ENCODE results near the gene CACNA1C.

The CACNA1C gene

DNA sequence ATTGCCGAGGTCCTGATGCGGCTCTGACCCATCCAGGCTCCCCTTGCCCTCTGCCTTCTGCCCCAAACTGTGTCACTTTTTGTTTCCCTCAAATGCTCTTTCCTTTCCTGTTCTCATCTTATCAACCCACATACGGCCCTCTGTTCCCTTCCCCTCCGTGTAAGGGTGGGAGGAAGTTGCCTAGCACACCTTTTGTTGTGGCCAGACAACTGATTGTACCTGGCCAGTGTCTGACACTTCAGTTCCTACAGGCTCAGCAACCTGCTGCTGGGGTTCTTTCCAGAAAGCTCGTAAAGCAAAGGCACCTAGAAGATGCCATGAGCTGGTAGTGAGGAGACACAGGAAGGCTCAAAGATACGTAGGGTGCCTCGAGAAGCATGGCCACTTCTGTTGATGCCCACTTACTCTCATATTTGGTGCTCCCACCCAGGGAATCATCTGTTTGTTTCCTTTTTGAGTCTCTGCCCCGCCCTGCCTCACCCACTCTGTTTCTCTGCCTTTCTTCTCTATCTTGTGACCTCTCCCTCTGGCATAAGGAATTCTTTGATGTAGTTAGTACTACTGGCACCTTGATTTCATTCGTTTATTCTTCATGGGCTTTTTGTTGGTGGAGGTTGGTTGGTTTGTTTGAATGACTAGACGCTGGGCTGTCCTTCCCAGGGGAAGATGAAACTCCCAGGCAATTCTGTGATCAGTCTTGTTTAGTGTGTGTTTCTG is 589.5 kb downstream of the CACNA1C start:
- DNase-seq = no peak
- no peak for TF ChIP-seq CTCF (IDR thresholded peaks at IDR 0.05; ENCODE audit: low read depth, low read length, missing control alignments)

DNA sequence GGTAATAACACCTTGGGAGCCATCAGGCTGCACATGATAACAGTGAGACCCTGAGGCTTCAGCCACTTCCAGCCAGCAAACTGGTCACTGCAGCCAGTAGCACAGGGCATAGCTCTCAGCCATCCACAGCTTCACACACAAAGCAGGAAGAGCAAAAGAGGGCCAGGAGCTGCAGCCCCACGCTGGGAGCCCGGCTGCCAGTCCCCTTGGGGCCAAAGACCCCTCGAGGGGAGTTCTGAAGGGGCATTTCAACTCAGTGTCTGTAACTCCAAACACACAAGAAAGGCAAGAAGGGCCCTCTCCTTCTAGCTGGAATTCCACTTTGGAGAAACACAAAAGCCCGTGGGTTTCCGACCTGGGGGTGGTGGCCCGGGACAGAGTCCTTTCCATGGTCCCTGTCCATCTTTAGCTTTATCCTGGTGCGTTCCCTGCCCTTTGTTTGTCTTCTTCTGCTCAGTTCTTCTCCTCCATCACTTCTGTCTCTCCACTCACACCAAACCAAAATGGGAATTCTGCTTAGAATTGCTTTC is 590.2 kb downstream of the CACNA1C start:
- in situ Hi-C loops (cut with HindIII; ENCODE audit: low pct_ligation_motif_present, low sequenced_read_pairs) = no loop called here
- TF ChIP-seq CTCF (IDR thresholded peaks at IDR 0.05; ENCODE audit: low read depth, low read length, missing control alignments) = no peak
- no peaks in the 10 kb centered on the region for H3K27me3 ChIP-seq (replicated peaks)

More for the DNA sequence above, 589.5 kb downstream of the CACNA1C start:
- Histone ChIP-seq H3K27ac (no peak overlapping the region), H3K36me3 (replicated peaks) (no peaks in the 10 kb centered on the region), H3K4me3 (ENCODE audit: low read depth, low read length) (no peak overlapping the region), H3K27me3 (replicated peaks) (no peaks in the 10 kb centered on the region)
- in situ Hi-C loops (cut with HindIII; ENCODE audit: low pct_ligation_motif_present, low sequenced_read_pairs) = no loop called here

GRCh38 chr12:2643576-2644135 is 590.9 kb downstream of the CACNA1C start:
- no peak overlapping the region for H3K27ac ChIP-seq
- H3K36me3 ChIP-seq (replicated peaks) = no peaks in the 10 kb centered on the region
- in situ Hi-C loops (cut with HindIII; ENCODE audit: low pct_ligation_motif_present, low sequenced_read_pairs) = no loop called here
- no peaks in the 10 kb centered on the region for H3K27me3 ChIP-seq (replicated peaks)
- DNase-seq = no peak
- no peak for TF ChIP-seq CTCF (IDR thresholded peaks at IDR 0.05; ENCODE audit: low read depth, low read length, missing control alignments)
- H3K4me3 ChIP-seq (ENCODE audit: low read depth, low read length) = no peak overlapping the region

More for the DNA sequence above, 590.2 kb downstream of the CACNA1C start:
- Histone ChIP-seq H3K36me3 (replicated peaks) (no peaks in the 10 kb centered on the region), H3K4me3 (ENCODE audit: low read depth, low read length) (no peak overlapping the region), H3K27ac (no peak overlapping the region)
- DNase-seq = no peak

GRCh38 chr12:2644683-2645405 is 592.1 kb downstream of the CACNA1C start:
- peaks cover 2% of the 10 kb centered on the region for H3K27me3 ChIP-seq (replicated peaks)
- no peak for DNase-seq
- H3K4me3 ChIP-seq (ENCODE audit: low read depth, low read length) = no peak overlapping the region
- in situ Hi-C loops (cut with HindIII; ENCODE audit: low pct_ligation_motif_present, low sequenced_read_pairs) = no loop called here
- no peak for TF ChIP-seq CTCF (IDR thresholded peaks at IDR 0.05; ENCODE audit: low read depth, low read length, missing control alignments)
- no peaks in the 10 kb centered on the region for H3K36me3 ChIP-seq (replicated peaks)
- H3K27ac ChIP-seq = no peak overlapping the region

DNA sequence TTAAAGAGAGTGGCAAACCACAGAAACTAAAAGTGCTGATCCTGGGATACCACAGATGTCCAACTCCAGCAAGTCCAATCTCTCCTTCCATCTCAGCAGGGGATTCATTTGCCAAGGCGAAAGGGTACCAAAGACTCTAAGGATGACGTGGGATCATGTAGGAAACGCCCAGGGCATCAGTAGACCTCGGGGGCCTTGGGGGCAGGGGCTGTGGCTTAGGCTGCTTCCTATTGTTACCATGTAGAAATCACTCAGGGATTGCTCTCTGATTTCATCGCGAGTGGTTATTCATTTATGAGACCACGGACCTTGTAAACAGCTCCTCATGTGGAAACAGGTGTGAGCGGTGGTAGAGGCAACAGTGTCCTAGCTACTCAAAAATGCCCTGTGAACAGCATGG is 592.7 kb downstream of the CACNA1C start:
- no peak for TF ChIP-seq CTCF (IDR thresholded peaks at IDR 0.05; ENCODE audit: low read depth, low read length, missing control alignments)
- no peak for DNase-seq
- H3K4me3 ChIP-seq (ENCODE audit: low read depth, low read length) = no peak overlapping the region
- in situ Hi-C loops (cut with HindIII; ENCODE audit: low pct_ligation_motif_present, low sequenced_read_pairs) = no loop called here
- peaks cover 2% of the 10 kb centered on the region for H3K27me3 ChIP-seq (replicated peaks)
- no peak overlapping the region for H3K27ac ChIP-seq
- no peaks in the 10 kb centered on the region for H3K36me3 ChIP-seq (replicated peaks)

All from brain microvascular endothelial cell (primary cell).